Ishikawa (cell line): ENCODE measurements around the gene CCL14.

Source experiments
- CEBPB ChIP-seq: IDR thresholded peaks from 2 replicates; pipeline ENCODE4 v1.6.1; 2012
- CREB1 ChIP-seq: IDR thresholded peaks from 2 replicates; pipeline ENCODE4 v1.6.1; 2012; ENCODE audit warnings: low read depth
- EGR1 ChIP-seq: IDR thresholded peaks from 2 replicates; pipeline ENCODE4 v1.6.1; 2012
- EP300 ChIP-seq: IDR thresholded peaks from 2 replicates; pipeline ENCODE4 v1.6.1; 2012; ENCODE audit warnings: borderline replicate concordance
- FOXM1 ChIP-seq: IDR thresholded peaks from 2 replicates; pipeline ENCODE4 v1.6.1; 2012; ENCODE audit warnings: low read depth, borderline replicate concordance
- NFIC ChIP-seq: IDR thresholded peaks from 2 replicates; pipeline ENCODE4 v1.6.1; 2012
- RAD21 ChIP-seq: IDR thresholded peaks from 2 replicates; pipeline ENCODE4 v1.6.1; 2012; ENCODE audit warnings: low read depth
- TAF1 ChIP-seq: IDR thresholded peaks from 2 replicates; pipeline ENCODE4 v1.6.1; 2012; ENCODE audit warnings: low read depth, mild to moderate bottlenecking
- TCF12 ChIP-seq: IDR thresholded peaks from 2 replicates; pipeline ENCODE4 v1.6.1; 2012; ENCODE audit warnings: low read depth
- TEAD4 ChIP-seq: IDR thresholded peaks from 2 replicates; pipeline ENCODE4 v1.6.1; 2012
- YY1 ChIP-seq: IDR thresholded peaks from 2 replicates; pipeline ENCODE4 v1.6.1; 2012; ENCODE audit warnings: low read depth
- ZBTB7A ChIP-seq: IDR thresholded peaks from 2 replicates; pipeline ENCODE4 v1.6.1; 2012; ENCODE audit warnings: low read depth
- TF ChIP-seq, protein P1 (sequence below): IDR thresholded peaks from 2 replicates; pipeline ENCODE4 v1.6.1; 2012
- TF ChIP-seq, protein P2 (sequence below): IDR thresholded peaks from 2 replicates; pipeline ENCODE4 v1.6.1; 2012
- TF ChIP-seq, protein P3 (sequence below): IDR thresholded peaks from 2 replicates; pipeline ENCODE4 v1.6.1; 2012; ENCODE audit warnings: low read depth, mild to moderate bottlenecking

Gene CCL14

DNA sequence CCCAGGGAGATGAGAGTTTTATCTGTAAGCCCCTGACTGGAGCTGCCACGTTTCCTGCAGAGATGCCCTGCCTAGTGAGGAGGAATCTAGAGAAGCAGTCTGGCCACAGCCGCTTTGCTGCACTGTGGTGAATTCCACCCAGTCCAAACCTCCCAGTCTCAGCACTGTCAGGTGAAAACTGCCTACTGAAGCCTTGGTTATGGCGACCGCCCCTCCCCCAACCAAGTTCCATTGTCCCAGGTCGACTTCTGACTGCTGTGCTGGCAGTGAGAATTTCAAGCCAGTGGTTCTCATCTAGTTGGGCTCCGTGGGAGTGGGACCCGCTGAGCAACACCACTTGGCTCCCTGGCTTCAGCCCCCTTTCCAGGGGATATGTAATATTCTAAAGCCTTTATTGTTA is 32.8 kb downstream of the CCL14 start:
- TF ChIP-seq, protein P1, sequence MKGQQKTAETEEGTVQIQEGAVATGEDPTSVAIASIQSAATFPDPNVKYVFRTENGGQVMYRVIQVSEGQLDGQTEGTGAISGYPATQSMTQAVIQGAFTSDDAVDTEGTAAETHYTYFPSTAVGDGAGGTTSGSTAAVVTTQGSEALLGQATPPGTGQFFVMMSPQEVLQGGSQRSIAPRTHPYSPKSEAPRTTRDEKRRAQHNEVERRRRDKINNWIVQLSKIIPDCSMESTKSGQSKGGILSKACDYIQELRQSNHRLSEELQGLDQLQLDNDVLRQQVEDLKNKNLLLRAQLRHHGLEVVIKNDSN, result no peak
- TF ChIP-seq FOXM1 (no peak), CEBPB (no peak), TAF1 (no peak), EP300 (no peak), TEAD4 (no peak), TCF12 (no peak), NFIC (no peak)

DNA sequence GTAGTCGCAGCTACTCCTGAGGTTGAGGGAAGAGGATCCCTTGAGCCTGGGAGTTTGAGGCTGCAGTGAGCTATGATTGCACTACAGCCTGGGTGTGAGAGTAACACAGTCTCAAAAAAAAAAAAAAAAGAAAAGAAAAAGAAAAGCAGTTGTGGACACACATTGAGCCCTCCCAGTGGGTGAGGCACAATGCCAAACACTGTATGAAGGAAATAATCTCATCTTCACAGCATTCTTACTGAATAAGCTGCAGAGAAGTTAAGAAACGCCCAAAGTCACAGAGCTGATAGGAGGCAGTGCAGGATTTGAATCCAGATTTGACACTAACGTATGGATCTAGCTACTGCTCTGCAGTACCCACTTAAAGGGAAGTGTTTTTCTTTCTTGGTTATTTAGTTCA is 37.1 kb downstream of the CCL14 start:
- TF ChIP-seq, protein P1, result no peak
- TF ChIP-seq CREB1 (no peak), EP300 (no peak), YY1 (no peak), ZBTB7A (no peak), RAD21 (no peak)

DNA sequence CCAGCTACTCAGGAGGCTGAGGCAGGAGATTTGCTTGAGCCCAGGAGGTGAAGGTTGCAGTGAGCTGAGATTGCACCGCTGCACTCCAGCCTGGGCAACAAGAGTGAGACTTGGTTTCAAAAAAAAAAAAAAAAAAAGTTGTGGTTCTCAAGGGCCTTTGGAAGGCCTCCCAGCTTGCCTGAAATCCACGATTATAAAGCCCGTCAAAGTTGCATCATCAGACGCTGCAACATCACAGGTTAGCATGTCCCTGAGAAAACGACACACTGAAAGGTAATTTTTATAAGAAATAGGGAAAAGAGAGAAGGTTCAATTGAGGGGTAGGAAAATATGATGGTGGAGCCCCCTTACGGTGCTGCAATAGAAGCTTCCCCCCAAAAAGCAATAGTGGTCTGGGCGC is 38.4 kb downstream of the CCL14 start:
- TF ChIP-seq FOXM1, result no peak
- TF ChIP-seq TAF1, result no peak
- no peak for TF ChIP-seq CREB1
- TF ChIP-seq EP300, result no peak
- TF ChIP-seq, protein P1, result no peak
- no peak for TF ChIP-seq TEAD4
- TF ChIP-seq RAD21, result no peak
- TF ChIP-seq, protein P2, sequence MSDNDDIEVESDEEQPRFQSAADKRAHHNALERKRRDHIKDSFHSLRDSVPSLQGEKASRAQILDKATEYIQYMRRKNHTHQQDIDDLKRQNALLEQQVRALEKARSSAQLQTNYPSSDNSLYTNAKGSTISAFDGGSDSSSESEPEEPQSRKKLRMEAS, result no peak
- no peak for TF ChIP-seq ZBTB7A
- TF ChIP-seq, protein P3, sequence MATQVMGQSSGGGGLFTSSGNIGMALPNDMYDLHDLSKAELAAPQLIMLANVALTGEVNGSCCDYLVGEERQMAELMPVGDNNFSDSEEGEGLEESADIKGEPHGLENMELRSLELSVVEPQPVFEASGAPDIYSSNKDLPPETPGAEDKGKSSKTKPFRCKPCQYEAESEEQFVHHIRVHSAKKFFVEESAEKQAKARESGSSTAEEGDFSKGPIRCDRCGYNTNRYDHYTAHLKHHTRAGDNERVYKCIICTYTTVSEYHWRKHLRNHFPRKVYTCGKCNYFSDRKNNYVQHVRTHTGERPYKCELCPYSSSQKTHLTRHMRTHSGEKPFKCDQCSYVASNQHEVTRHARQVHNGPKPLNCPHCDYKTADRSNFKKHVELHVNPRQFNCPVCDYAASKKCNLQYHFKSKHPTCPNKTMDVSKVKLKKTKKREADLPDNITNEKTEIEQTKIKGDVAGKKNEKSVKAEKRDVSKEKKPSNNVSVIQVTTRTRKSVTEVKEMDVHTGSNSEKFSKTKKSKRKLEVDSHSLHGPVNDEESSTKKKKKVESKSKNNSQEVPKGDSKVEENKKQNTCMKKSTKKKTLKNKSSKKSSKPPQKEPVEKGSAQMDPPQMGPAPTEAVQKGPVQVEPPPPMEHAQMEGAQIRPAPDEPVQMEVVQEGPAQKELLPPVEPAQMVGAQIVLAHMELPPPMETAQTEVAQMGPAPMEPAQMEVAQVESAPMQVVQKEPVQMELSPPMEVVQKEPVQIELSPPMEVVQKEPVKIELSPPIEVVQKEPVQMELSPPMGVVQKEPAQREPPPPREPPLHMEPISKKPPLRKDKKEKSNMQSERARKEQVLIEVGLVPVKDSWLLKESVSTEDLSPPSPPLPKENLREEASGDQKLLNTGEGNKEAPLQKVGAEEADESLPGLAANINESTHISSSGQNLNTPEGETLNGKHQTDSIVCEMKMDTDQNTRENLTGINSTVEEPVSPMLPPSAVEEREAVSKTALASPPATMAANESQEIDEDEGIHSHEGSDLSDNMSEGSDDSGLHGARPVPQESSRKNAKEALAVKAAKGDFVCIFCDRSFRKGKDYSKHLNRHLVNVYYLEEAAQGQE, result no peak
- TF ChIP-seq CEBPB, result no peak
- no peak for TF ChIP-seq TCF12
- TF ChIP-seq NFIC, result no peak
- TF ChIP-seq YY1, result no peak
- TF ChIP-seq EGR1, result no peak

DNA sequence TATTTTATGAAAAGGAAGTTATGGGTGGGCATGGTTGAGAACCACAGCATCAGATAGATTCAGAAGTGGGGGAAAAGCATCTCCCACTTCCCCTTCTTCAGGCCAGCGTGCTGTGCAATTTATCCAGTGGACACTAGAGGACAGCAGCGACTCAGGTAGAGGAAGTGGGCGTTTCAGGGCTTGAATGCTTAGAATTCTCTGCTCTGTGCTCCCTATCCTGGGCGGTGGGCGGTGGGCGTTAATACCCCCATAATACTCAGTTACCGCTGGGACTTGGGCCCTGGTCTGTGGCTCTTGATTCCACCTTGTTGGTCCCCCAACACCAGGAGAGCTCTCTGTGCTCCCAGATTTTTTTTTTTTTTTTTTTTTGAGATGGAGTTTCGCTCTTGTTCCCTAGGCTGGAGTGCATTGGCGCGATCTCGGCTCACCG is 39.4 kb downstream of the CCL14 start:
- TF ChIP-seq FOXM1 (no peak), RAD21 (peak; percentile 77), ZBTB7A (0 out of 2 replicates have a peak, but pooled peaks have one; percentile 59), TAF1 (no peak), CEBPB (no peak), NFIC (no peak), CREB1 (no peak), YY1 (no peak), EGR1 (no peak), TEAD4 (peak; percentile 70), EP300 (no peak), TCF12 (no peak)
- TF ChIP-seq, protein P3, result no peak
- TF ChIP-seq, protein P2, result no peak
- TF ChIP-seq, protein P1, result no peak

DNA sequence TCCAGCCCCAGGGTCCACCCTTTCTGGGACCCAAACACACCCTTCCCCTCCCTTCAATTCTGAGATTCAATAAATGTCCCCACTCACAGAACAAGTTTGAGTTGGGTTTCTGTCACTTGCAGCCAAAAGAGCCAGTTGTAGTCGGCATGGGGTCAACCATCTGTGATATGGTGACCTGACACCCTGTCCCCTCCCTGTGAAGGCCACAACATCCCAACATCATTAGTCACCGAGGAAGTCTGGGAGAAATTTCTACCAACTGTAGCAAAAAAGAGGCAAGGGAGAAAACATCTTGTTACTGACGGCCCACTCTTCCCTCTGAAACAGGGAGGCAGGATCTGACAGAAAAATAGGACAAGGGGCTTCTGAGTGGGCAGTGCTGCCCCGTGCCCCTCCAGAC is 42.4 kb downstream of the CCL14 start:
- TF ChIP-seq ZBTB7A (no peak), RAD21 (no peak), NFIC (no peak), CREB1 (no peak), EGR1 (no peak), FOXM1 (no peak), TAF1 (no peak), TEAD4 (no peak), TCF12 (no peak)
- TF ChIP-seq, protein P1, result no peak
- TF ChIP-seq, protein P3, result no peak
- TF ChIP-seq, protein P2, result no peak
